ENCODE measurements around the gene HOXA3. TPM values are rescaled to one million over a fixed set of nuclear protein-coding genes. Genes with fewer than 3 reads are reported as not detected.

The HOXA3 gene
- total RNA-seq, 1 experiment from 2014 or later: not detected

- no peak overlapping the region for H3K9ac ChIP-seq (ENCODE audit: extremely low read depth, insufficient read length, low read length)
- H3T11ph ChIP-seq (ENCODE audit: low read length): no peak overlapping the region
- no peak overlapping the region for H2BK5ac ChIP-seq (ENCODE audit: insufficient read length, low read length)
- H2BK15ac ChIP-seq (ENCODE audit: low read depth, low read length): no peak overlapping the region; the same call in 1 of the 2 replicates
- H3K14ac ChIP-seq (ENCODE audit: insufficient read depth, low read length): no peak overlapping the region
- no peak overlapping the region for H4K8ac ChIP-seq (replicated peaks; ENCODE audit: insufficient read length, low read depth, low read length)
- no peaks in the 10 kb centered on the region for H4K20me1 ChIP-seq (ENCODE audit: control insufficient read depth, insufficient read depth, insufficient read length)
- no peaks in the 10 kb centered on the region for H3K79me1 ChIP-seq (ENCODE audit: insufficient read depth, low read depth, low read length, poor library complexity, severe bottlenecking)
- H3K27ac ChIP-seq (ENCODE audit: insufficient read length, low read depth, low read length): no peak overlapping the region
- H3K79me2 ChIP-seq (ENCODE audit: insufficient read depth, low read length): no peaks in the 10 kb centered on the region
- no peaks in the 10 kb centered on the region for H3K23me2 ChIP-seq (ENCODE audit: insufficient read length, low read depth, low read length, poor library complexity, severe bottlenecking)
- no peak overlapping the region for H4K91ac ChIP-seq (ENCODE audit: insufficient read length, low read depth, low read length)
- DNase-seq: peak; percentile 69
- H2BK20ac ChIP-seq (ENCODE audit: low read depth, low read length, poor library complexity, severe bottlenecking): no peak overlapping the region
- no peak overlapping the region for H3K4me2 ChIP-seq (ENCODE audit: insufficient read depth, insufficient read length, low read length)
- no peak for TF ChIP-seq CTCF (conservative IDR thresholded peaks at IDR 0.05)
- H2AFZ ChIP-seq (ENCODE audit: low read length): no peak overlapping the region
- H2BK12ac ChIP-seq (ENCODE audit: insufficient read length, low read depth, low read length): no peak overlapping the region
- Mint-ChIP-seq H3K27ac (no peak overlapping the region), H3K36me3 (ENCODE audit: insufficient read depth in 1 of 3, low read depth in 3 of 3) (no peaks in the 10 kb centered on the region; a peak in 1 of 7 replicates), H3K4me1 (peaks cover 0 to 6% of the 10 kb centered on the region in 2 experiments; a peak in 2 of 4 replicates), H3K27me3 (ENCODE audit: low read depth) (peaks cover 98% of the 10 kb centered on the region), H3K4me3 (0 out of 5 replicates have a peak overlapping the region, but pooled peaks of 1 of the 2 experiments have one; percentile 40), H3K9me3 (peaks cover 6 to 28% of the 10 kb centered on the region in 2 experiments)
- no peak overlapping the region for H3K56ac ChIP-seq (ENCODE audit: insufficient read length, low read depth, low read length)
- H3K18ac ChIP-seq (ENCODE audit: insufficient read length, low read depth, low read length): no peak overlapping the region
- H3K23ac ChIP-seq (ENCODE audit: insufficient read length, low read depth, low read length): no peak overlapping the region
- H3K27me3 ChIP-seq (ENCODE audit: insufficient read depth, low read length): peaks cover 97% of the 10 kb centered on the region
- no peaks in the 10 kb centered on the region for H3K9me3 ChIP-seq (ENCODE audit: control insufficient read depth, low read depth, low read length)
- no peak overlapping the region for H3K4ac ChIP-seq (ENCODE audit: low read depth, low read length)
- H2AK5ac ChIP-seq (ENCODE audit: insufficient read length, low read length): no peak overlapping the region
- no CpG with 5 or more reads among the region's 46 CpGs for WGBS (ENCODE audit: extremely low coverage, insufficient read length, low lambda C conversion rate)
- no peaks in the 10 kb centered on the region for H3K4me1 ChIP-seq (ENCODE audit: insufficient read depth, low read length)
- no peak overlapping the region for H4K5ac ChIP-seq (ENCODE audit: insufficient read length, low read depth, low read length)
- H2BK120ac ChIP-seq (ENCODE audit: low read depth, low read length, poor library complexity, severe bottlenecking): no peak overlapping the region
Observed at GRCh38 chr7:27169658-27170425, 17.5 kb upstream of the HOXA3 start.

Measured in H9 (cell line).